A673 (cell line): Measurements from ENCODE around the gene CPLX1. TPM values are rescaled to one million over a fixed set of nuclear protein-coding genes. Genes with fewer than 3 reads are reported as not detected.

ENCODE experiments used
- BruUV-seq: library from RNA; stranded (reverse); fragments of 400-500 nt; replicated peaks from 2 replicates; lab custom pipeline; 2021; lab: Mats Ljungman, UMichigan
- CTCF ChIA-PET: fragments of 300-600 bp; sonication (Branson Sonifier 250); formaldehyde crosslinking; loops from one replicate; lab custom pipeline; 2022; ENCODE audit warnings: antibody characterized with exemption; lab: Charles Lee
- POLR2A ChIA-PET: fragments of 300-600 bp; sonication (Branson Sonifier 250); formaldehyde crosslinking; loops from one replicate; lab custom pipeline; 2022; ENCODE audit warnings: antibody characterized with exemption; ENCODE audit not compliant: low non-redundant PET; lab: Charles Lee
- DNase-seq: peaks from one replicate; pipeline ENCODE4 v3.0.0-alpha.2; 2015; ENCODE audit warnings: low spot score
- H3K27ac ChIP-seq: fragments of 200-600 bp; sonication (generic); 2 replicates; pipeline ENCODE4 v1.5.1; 2016; ENCODE audit warnings: mixed run types, low read depth, mild to moderate bottlenecking, mixed read lengths, antibody characterized with exemption, low read length; ENCODE audit not compliant: poor library complexity, severe bottlenecking
- H3K27me3 ChIP-seq: fragments of 200-600 bp; sonication (generic); replicated peaks from 2 replicates; pipeline ENCODE4 v1.6.1; 2017; ENCODE audit warnings: mixed run types, low read depth, mild to moderate bottlenecking, mixed read lengths, antibody characterized with exemption, low read length; ENCODE audit not compliant: insufficient read depth, poor library complexity
- H3K36me3 ChIP-seq: fragments of 200-600 bp; sonication (generic); 2 replicates; pipeline ENCODE4 v1.6.1; 2016; ENCODE audit warnings: mixed run types, mild to moderate bottlenecking, mixed read lengths, antibody characterized with exemption, low read length; ENCODE audit not compliant: insufficient read depth, poor library complexity, severe bottlenecking
- H3K4me1 ChIP-seq: fragments of 200-600 bp; sonication (generic); 2 replicates; pipeline ENCODE4 v1.6.1; 2017; ENCODE audit warnings: mixed run types, mild to moderate bottlenecking, mixed read lengths, antibody characterized with exemption, low read length; ENCODE audit not compliant: insufficient read depth, poor library complexity, severe bottlenecking
- H3K4me3 ChIP-seq: fragments of 200-600 bp; sonication (generic); 2 replicates; pipeline ENCODE4 v1.5.1; 2016; ENCODE audit warnings: low read depth, mixed run types, mild to moderate bottlenecking, mixed read lengths, low read length; ENCODE audit not compliant: poor library complexity, severe bottlenecking
- H3K9me3 ChIP-seq: fragments of 200-600 bp; sonication (generic); 2 replicates; pipeline ENCODE4 v1.6.1; 2016; ENCODE audit warnings: mixed run types, low read depth, mild to moderate bottlenecking, mixed read lengths, antibody characterized with exemption, low read length; ENCODE audit not compliant: poor library complexity, severe bottlenecking
- EZH2 ChIP-seq: fragments of 200-600 bp; sonication (generic); IDR thresholded peaks from 2 replicates; pipeline ENCODE4 v1.6.1; 2017; ENCODE audit warnings: borderline replicate concordance, low read depth, mild to moderate bottlenecking, mixed read lengths, antibody characterized with exemption, low read length; ENCODE audit not compliant: poor library complexity, severe bottlenecking
- intact Hi-C: fragments of 100-400 bp; cut with micrococcal nuclease; formaldehyde crosslinking; loops from one replicate; pipeline ENCODE4 v1.10.0; 2022; ENCODE audit not compliant: unreplicated experiment
- total RNA-seq: library from RNA; stranded (reverse); gene quantifications from 2 replicates; pipeline ENCODE4 v1.2.3, GENCODE V29; 2021
- TF ChIP-seq, protein P1 (sequence below): fragments of 300-800, 200-600 bp; sonication (generic); conservative IDR thresholded peaks from 2 replicates; pipeline ENCODE4 v1.5.1; 2017; ENCODE audit warnings: low read depth, mild to moderate bottlenecking, antibody characterized with exemption, low read length, moderate library complexity, mixed read lengths

The CPLX1 gene
- total RNA-seq, 1 experiment from 2014 or later = 4.6 TPM

DNA sequence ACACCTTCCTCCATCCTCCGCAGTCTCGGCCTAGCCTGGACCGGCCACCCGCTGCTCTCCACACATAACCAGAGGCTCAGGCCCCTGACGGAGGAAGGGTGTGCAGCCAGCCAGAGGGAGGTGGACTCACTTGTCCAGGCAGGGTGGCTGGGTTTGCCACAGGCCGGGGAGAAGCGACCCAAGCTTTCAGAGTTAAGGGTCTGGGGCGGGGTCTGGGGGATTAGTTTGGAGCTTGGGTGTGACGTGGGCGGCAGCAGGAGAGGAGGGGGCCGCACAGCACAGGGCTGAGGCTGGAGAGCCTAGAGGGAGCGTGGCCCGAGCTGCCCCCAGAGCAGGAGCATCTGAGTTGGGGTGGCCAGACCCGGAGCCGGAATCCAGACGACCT is 22.4 kb upstream of the CPLX1 start:
- no peaks in the 10 kb centered on the region for H3K9me3 ChIP-seq
- no peaks in the 10 kb centered on the region for H3K36me3 ChIP-seq
- H3K4me1 ChIP-seq = no peaks in the 10 kb centered on the region
- ChIA-PET CTCF (no interaction called here), POLR2A (no interaction called here)
- intact Hi-C loops = no loop called here
- no peak overlapping the region for H3K4me3 ChIP-seq
- TF ChIP-seq EZH2 = no peak
- TF ChIP-seq, protein P1, sequence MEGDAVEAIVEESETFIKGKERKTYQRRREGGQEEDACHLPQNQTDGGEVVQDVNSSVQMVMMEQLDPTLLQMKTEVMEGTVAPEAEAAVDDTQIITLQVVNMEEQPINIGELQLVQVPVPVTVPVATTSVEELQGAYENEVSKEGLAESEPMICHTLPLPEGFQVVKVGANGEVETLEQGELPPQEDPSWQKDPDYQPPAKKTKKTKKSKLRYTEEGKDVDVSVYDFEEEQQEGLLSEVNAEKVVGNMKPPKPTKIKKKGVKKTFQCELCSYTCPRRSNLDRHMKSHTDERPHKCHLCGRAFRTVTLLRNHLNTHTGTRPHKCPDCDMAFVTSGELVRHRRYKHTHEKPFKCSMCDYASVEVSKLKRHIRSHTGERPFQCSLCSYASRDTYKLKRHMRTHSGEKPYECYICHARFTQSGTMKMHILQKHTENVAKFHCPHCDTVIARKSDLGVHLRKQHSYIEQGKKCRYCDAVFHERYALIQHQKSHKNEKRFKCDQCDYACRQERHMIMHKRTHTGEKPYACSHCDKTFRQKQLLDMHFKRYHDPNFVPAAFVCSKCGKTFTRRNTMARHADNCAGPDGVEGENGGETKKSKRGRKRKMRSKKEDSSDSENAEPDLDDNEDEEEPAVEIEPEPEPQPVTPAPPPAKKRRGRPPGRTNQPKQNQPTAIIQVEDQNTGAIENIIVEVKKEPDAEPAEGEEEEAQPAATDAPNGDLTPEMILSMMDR = no peak
- no peaks in the 10 kb centered on the region for H3K27me3 ChIP-seq
- no peak overlapping the region for H3K27ac ChIP-seq
- DNase-seq = no peak
- BruUV-seq = no TSS peak

DNA sequence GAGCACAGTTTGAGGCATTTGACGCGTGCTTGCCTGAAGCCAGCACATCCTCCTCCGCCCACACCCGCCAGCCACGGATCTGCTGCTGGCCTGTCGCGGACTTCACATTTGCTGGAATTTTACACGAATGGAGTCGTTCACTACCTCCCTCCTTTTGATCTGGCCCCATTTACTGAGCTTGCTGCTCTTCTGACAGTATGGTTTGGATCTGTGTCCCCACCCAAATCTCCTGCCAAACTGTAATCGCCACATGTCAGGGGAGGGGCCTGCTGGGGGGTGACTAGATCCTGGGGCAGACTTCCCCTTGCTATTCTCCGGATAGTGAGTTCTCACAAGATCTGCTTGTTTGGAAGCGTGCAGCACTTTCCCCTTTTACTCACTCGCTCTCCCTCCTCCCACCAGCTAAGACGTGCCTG is 19.9 kb upstream of the CPLX1 start:
- no peaks in the 10 kb centered on the region for H3K27me3 ChIP-seq
- no peak for DNase-seq
- no peak overlapping the region for H3K4me3 ChIP-seq
- no peaks in the 10 kb centered on the region for H3K36me3 ChIP-seq
- ChIA-PET POLR2A (no interaction called here), CTCF (no interaction called here)
- H3K9me3 ChIP-seq = no peaks in the 10 kb centered on the region
- no peak overlapping the region for H3K27ac ChIP-seq
- no peaks in the 10 kb centered on the region for H3K4me1 ChIP-seq
- intact Hi-C loops = no loop called here
- TF ChIP-seq EZH2 = no peak
- TF ChIP-seq, protein P1 = no peak
- no TSS peak for BruUV-seq

DNA sequence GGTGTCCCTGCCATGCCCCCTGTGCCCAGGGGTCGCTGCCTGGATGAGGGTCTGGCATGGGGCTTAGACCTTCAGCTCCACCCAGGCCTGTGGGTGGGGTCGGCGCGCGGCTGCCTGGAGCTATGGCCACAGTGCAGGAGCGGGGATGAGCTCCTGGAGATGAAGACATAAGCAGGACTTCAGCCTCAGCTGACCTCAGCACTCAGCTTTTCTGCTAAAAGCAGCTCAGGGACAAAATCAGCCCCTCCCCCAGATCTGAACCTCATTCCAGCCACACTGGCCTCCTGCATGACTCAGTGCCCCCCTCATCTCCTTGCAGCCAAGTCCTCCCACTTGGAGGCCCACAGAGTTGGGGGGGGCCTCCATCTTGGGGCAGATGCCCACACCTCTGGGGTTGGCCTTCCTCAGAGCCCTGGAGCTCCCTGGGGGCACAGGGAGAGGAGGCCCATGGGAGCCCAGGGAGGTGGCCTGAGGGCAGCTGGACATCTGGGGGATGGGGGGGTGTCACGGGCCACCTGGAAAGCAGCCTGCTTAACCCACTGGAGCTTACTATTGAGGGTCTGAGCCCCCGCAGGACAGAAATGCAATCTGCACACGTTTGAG is 19.4 kb upstream of the CPLX1 start:
- POLR2A ChIA-PET = no interaction called here
- H3K9me3 ChIP-seq = no peaks in the 10 kb centered on the region
- CTCF ChIA-PET = no interaction called here
- no peak overlapping the region for H3K4me3 ChIP-seq
- no peaks in the 10 kb centered on the region for H3K36me3 ChIP-seq
- no peaks in the 10 kb centered on the region for H3K4me1 ChIP-seq
- TF ChIP-seq, protein P1 = no peak
- TF ChIP-seq EZH2 = no peak
- H3K27me3 ChIP-seq = no peaks in the 10 kb centered on the region
- intact Hi-C loops = no loop called here
- no TSS peak for BruUV-seq
- H3K27ac ChIP-seq = no peak overlapping the region
- no peak for DNase-seq
